ENCODE results near the gene ADORA1.

ADORA1 gene

DNA sequence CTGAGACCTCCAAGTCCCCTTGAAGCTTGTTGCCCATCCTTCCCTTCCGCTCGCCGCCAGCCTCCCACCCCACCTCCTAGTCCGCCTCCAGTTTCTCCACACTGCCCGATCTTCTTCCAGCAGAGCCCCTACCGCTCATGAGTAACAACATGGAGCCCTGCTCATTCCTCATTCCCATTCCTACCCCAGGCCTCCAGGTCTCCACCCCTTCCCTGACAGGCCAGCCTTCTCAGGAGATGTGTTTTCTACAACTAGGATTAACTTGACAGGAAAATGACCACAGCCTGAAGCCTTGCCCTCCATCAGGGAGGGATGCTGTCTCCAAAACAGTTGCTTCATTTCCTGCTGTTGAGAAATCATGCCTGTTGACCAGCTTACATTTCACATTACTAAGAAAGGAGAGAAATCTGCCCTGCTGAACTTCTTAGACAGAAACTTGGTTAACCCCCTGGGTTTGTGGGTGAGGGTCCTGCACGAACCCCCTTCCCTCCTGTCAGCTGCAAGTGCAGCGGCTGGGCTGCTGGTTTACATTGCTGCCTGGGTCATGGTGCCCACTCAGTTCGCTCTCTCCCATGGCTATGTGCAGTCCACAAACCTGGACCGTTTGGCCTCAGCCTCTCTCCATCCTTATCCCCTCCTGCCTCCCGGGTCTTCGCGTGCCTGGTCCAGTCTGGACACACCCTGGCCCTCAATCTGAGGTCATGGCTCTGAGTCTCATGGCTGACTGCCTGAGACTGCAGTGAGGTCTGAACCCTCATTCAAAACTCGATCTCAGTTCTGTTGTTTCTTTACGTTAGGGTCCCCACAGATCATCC, 75.1 kb downstream of the ADORA1 start:
- peak; percentile 79 for DNase-seq (ENCODE audit: extremely low read depth, low read depth)

DNA sequence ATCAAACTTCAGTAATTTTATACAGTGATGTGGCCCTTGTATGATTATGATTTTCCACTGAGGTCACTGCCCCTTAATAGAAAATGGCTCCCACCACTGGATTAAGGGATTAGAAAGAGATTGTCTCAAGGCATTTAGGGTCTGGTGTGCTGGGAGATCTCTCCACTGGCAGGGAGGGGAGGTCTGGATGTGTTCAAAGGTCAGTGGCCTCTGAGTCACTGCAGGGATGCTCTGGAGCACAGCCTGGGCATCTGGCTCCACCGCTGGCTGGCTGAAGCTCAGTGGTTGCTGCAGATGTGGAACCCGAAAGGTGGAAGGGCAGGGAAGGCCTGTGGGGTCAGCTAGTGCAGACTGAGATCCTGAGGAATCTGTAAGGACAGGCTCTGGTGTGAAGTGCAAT, 77.2 kb downstream of the ADORA1 start:
- no peak for TF ChIP-seq CTCF (IDR thresholded peaks at IDR 0.05; ENCODE audit: low read depth, low read length)
- no peak for DNase-seq (ENCODE audit: extremely low read depth, low read depth)

More for the DNA sequence above, 75.1 kb downstream of the ADORA1 start:
- TF ChIP-seq CTCF (IDR thresholded peaks at IDR 0.05; ENCODE audit: low read depth, low read length): no peak

DNA sequence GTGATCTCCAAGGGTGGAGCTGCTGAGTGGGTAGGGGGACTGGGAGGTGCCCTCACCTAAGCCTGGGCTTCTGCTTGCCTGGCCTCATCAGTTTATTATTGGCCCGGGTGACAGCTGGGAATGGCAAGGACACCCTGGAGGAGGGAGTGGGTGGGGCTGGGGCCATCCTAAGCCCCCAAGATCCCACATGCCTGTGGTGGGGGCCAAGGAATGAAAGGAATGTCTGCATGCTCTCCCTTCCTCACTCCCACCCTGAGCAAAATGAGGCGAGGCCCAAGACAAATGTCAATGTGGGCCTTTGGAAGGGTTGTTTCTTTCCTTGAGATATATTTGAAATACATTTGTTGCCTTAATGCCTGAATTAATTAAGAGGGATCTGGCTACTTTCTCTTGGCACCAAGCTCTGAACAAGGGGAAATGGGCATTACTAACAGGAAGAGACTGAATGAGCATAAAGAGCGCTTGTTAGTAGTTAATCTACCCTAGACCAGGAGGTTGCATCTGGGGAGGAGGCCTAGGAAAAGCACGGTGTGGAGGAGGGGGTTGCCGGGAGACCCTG, 78.7 kb downstream of the ADORA1 start:
- DNase-seq (ENCODE audit: extremely low read depth, low read depth): no peak

DNA sequence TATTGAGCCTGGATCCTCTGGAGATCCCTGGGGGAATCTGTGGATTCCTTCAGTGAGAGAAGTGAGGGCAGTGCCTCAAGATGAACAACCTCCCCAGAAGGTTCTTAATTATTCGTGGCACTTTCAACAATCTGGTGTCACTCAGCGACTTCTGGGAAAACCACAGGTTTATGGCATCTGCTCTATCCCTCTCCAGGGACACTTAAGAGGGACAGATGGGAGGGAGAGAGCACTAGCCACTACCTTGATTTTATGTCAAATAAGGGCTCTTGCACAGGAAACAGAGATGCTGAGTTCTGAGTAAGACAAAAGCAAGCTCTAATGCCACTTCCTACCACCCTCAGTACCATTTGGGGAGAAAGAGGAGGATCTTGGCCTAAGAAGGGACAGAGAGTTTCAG, 80.2 kb downstream of the ADORA1 start:
- DNase-seq (ENCODE audit: extremely low read depth, low read depth): no peak
- TF ChIP-seq CTCF (IDR thresholded peaks at IDR 0.05; ENCODE audit: low read depth, low read length): no peak

More for the DNA sequence above, 78.7 kb downstream of the ADORA1 start:
- no peak for TF ChIP-seq CTCF (IDR thresholded peaks at IDR 0.05; ENCODE audit: low read depth, low read length)

DNA sequence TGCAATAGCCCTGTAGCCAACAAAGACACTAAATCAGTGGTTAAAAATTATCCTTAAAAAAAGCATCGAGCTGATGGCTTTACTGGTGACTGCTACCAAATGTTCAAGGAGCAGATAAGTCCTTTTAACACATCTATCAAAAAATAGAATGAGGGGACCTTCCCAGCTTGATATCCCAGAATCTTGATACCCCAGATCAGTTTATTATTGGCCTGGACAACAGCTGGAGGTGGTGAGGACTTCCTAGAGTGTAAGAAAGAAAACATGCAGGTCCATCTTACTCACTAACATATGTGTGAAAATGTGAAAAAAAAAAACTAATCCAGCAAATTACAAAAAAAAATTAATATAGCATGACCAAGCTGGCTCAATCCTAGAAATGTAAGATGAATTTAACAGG, 80.7 kb downstream of the ADORA1 start:
- DNase-seq (ENCODE audit: extremely low read depth, low read depth): no peak
- TF ChIP-seq CTCF (IDR thresholded peaks at IDR 0.05; ENCODE audit: low read depth, low read length): no peak

- DNase-seq (ENCODE audit: extremely low read depth, low read depth): no peak
- no peak for TF ChIP-seq CTCF (IDR thresholded peaks at IDR 0.05; ENCODE audit: low read depth, low read length)
Observed at GRCh38 chr1:203210350-203210749, 82.8 kb downstream of the ADORA1 start.

GRCh38 chr1:203210988-203211387, 83.5 kb downstream of the ADORA1 start:
- no peak for TF ChIP-seq CTCF (IDR thresholded peaks at IDR 0.05; ENCODE audit: low read depth, low read length)
- no peak for DNase-seq (ENCODE audit: extremely low read depth, low read depth)

Data from AG09319 (cell line).